HG03342 (cell line): ENCODE measurements around the gene NOL9.

ENCODE experiments used
- ATAC-seq: cut with Tn5 transposase; IDR thresholded peaks from one replicate; pipeline ENCODE4 v1.9.1; 2021; ENCODE audit warnings: mild to moderate bottlenecking, moderate library complexity; ENCODE audit not compliant: unreplicated experiment

NOL9 gene

DNA sequence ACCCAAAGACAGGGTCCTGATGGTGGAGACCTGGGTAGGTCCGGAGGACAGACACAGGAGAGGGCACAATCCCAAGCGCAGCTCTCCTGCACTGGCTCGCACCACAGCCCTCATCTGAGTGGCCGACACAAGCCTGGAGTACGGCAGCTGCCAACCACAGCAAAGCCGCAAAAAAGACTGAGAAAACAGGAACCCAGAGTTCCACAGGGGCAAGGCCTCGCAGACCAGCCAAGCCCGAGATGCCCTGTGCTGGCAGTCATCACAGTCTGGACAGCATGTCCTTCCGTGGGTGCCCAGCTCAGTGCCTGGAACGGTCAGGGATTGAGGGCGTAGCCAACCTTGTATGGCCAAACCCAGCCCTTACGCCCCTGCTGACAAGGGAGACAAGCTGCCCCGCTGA is 36.9 kb upstream of the NOL9 start:
- no peak for ATAC-seq

DNA sequence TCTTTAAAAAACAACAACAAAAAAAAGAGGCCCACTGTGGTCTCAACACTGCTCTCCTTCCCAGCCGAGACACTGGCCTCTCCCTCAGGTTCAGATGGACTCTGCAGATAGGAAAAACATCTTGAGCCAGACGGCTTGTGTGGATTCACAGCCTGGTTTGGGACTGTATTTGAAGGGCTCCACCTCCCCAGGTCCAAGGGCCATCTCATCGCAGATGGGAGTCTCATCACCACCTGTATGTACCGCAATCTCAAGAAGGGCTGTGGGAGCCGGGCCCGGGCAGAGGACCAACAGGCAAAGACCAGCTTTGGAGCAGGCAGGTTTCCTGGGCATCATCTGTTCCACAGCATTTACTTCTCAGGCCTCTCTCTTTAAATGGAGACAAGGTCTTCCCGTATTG is 35.7 kb upstream of the NOL9 start:
- ATAC-seq, result no peak

DNA sequence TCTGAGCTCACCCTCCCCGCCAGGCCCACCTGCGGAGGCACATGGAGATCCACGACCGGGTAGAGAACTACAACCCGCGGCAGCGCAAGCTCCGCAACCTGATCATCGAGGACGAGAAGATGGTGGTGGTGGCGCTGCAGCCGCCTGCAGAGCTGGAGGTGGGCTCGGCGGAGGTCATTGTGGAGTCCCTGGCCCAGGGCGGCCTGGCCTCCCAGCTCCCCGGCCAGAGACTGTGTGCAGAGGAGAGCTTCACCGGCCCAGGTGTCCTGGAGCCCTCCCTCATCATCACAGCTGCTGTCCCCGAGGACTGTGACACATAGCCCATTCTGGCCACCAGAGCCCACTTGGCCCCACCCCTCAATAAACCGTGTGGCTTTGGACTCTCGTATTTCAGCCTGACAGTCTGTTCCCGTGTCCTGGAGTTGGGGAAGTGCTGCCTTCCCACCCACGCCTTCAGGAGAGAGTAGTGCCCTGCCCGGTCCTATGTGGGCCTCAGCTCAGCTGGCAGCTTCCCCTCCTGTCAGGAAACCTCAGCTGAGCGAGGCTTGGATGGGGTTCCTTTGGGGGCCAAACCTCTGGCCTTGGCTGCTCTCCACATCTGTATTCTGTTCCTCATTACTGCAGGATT is 34.7 kb upstream of the NOL9 start:
- ATAC-seq, result no peak

GRCh38 chr1:6588128-6588892 is 34.0 kb upstream of the NOL9 start:
- ATAC-seq, result no peak

- ATAC-seq, result no peak
Measured at GRCh38 chr1:6587261-6588005, 33.1 kb upstream of the NOL9 start.

GRCh38 chr1:6586404-6586816 is 32.1 kb upstream of the NOL9 start:
- no peak for ATAC-seq

- no peak for ATAC-seq
Measured at GRCh38 chr1:6585841-6586240, 31.5 kb upstream of the NOL9 start.

GRCh38 chr1:6585081-6585722 is 30.9 kb upstream of the NOL9 start:
- ATAC-seq, result no peak

DNA sequence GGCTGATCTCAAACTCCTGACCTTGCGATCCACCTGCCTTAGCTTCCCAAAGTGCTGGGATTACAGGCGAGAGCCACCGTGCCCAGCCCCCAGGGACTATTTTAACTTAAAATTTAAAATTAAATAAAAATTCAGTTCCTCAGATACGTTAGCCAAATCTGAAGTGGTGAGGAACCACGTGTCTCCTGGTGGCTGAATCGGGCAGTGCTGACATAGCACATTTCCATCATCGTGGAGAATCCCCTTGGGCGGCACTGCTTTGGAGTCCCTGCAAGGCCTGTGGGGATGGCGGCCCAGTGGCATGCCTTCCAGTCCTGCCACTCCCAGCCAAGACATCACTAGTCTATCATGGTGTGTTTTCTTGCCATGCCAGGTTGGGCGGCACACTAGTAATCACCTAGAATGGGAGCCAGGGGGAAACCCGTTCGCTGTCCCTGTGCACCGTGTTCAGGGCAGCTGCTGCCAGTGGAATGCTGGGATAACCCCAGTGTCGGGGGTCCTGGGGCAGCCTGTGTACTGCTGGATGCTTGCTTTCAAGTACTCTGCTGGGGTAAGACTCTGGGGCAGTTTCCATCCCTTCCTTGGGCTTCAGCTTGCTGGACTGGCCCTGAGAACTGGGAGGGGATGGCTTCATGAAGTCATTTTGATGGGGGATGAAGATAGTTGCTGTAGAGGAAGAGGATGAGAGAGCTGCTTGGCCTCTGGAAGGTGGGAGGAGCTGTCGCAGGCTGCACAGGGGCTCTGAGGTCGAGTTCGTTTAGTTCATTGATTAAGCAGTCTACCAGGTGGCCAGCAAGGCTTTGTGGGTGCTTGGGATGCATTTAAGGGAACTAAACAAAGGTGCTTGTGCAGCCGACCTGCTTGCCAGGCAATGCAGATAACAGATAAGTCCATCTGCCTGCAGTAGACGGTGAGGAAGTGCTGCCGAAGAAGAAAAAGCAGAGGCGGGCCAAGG is 30.1 kb upstream of the NOL9 start:
- no peak for ATAC-seq

- no peak for ATAC-seq
Measured at GRCh38 chr1:6582370-6582769, 28.1 kb upstream of the NOL9 start.

GRCh38 chr1:6581561-6582305 is 27.4 kb upstream of the NOL9 start:
- ATAC-seq, result no peak

DNA sequence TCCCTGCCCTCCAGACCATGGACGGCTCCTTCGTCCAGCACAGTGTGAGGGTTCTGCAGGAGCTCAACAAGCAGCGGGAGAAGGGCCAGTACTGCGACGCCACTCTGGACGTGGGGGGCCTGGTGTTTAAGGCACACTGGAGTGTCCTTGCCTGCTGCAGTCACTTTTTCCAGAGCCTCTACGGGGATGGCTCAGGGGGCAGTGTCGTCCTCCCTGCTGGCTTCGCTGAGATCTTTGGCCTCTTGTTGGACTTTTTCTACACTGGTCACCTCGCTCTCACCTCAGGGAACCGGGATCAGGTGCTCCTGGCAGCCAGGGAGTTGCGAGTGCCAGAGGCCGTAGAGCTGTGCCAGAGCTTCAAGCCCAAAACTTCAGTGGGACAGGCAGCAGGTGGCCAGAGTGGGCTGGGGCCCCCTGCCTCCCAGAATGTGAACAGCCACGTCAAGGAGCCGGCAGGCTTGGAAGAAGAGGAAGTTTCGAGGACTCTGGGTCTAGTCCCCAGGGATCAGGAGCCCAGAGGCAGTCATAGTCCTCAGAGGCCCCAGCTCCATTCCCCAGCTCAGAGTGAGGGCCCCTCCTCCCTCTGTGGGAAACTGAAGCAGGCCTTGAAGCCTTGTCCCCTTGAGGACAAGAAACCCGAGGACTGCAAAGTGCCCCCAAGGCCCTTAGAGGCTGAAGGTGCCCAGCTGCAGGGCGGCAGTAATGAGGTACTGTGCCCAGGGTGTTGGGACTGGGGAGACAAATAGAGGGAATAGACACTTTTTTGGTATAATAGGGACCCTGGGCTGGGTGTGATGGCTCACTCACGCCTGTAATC is 26.5 kb upstream of the NOL9 start:
- ATAC-seq, result no peak

DNA sequence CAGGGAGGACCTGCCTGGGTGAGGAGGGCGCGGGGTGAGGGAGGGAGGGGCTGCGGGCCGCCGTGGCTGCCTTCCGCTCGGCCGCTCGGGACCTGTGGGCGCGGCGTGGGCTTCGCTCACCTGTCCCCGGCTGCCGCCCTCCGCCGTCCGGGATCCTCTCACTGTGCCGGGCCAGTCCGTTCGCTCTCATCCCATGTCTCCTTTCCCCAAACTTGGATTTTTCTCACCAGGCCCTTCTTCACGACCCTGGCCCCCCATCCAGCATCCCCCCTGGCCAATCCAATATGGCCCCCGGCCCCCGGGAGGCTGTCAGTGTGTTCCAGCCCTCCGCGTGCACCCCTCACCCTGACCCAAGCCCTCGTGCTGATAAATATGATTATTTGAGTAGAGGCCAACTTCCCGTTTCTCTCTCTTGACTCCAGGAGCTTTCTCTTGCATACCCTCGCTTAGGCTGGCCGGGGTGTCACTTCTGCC is 25.8 kb upstream of the NOL9 start:
- no peak for ATAC-seq

- ATAC-seq, result peak; percentile 96
Measured at GRCh38 chr1:6579374-6580118, 25.2 kb upstream of the NOL9 start, which contains the start of gene ZBTB48. Gene ZBTB48, plus strand, starts transcription at chr1:6579994. Its CDS starts 616 bp downstream, at chr1:6580610.

- ATAC-seq, result no peak
Measured at GRCh38 chr1:6578624-6579373, 24.5 kb upstream of the NOL9 start.

DNA sequence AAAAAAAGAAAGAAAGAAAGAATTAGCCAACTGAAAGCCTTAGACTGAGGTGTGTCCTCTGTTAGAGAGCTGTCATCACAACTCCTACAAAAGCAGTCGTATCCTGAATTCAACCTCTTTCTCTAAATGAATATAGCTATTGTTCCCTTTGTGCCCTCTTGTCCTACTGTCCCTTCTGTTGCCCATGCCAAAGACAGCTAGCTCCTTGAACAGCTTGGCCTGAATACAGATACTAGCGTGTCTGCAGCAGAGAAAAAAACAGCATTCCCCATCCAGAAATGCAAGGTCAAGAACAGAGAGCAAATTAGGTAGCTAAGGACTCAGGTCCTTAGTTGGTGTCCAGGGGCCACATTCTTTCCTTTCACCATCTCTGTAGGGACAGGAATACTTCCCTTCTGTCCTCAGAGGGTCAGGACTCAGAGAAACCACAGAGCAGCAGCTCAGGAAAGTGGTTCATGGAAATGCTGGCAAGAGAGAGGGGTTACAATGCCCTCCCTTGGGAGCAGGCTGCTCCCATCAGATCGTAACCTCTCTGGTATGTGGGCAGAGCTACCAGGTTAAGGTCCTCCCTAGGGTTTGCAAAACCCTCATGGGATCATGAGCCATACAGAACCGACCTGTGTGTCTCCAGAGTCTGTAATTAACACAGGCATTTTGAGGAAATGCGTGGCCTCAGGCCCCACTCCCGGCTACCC is 23.7 kb upstream of the NOL9 start:
- no peak for ATAC-seq

DNA sequence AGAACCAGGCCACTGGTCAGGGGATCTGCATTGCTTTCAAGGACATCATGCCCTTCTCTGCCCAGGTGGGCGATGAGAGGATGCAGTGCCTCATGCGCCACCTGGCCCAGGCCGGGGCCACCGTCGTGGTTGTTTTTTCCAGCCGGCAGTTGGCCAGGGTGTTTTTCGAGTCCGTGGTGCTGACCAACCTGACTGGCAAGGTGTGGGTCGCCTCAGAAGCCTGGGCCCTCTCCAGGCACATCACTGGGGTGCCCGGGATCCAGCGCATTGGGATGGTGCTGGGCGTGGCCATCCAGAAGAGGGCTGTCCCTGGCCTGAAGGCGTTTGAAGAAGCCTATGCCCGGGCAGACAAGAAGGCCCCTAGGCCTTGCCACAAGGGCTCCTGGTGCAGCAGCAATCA is 20.5 kb upstream of the NOL9 start:
- no peak for ATAC-seq
